Measurements from ENCODE around the gene C5.

C5 gene

GRCh38 chr9:120931231-120932085 is 118.6 kb downstream of the C5 start:
- peak; percentile 81 for DNase-seq (ENCODE audit: extremely low read depth, insufficient read length)
- Histone ChIP-seq H3K4me3 (replicated peaks; ENCODE audit: low read depth, low read length) (peak overlapping the region; percentile 29; the same call in 1 of the 2 replicates), H3K27me3 (replicated peaks; ENCODE audit: control insufficient read depth, insufficient read depth, low read length) (no peaks in the 10 kb centered on the region), H3K36me3 (ENCODE audit: control insufficient read depth, insufficient read depth, low read length) (no peaks in the 10 kb centered on the region)
- TF ChIP-seq CTCF (IDR thresholded peaks at IDR 0.05; ENCODE audit: insufficient read depth, low read length, poor library complexity, severe bottlenecking): no peak

- H3K36me3 ChIP-seq (ENCODE audit: control insufficient read depth, insufficient read depth, low read length): peaks cover 3% of the 10 kb centered on the region
- TF ChIP-seq CTCF (IDR thresholded peaks at IDR 0.05; ENCODE audit: insufficient read depth, low read length, poor library complexity, severe bottlenecking): no peak
- H3K27me3 ChIP-seq (replicated peaks; ENCODE audit: control insufficient read depth, insufficient read depth, low read length): no peaks in the 10 kb centered on the region
- no peak for DNase-seq (ENCODE audit: extremely low read depth, insufficient read length)
- peak overlapping the region; percentile 73 for H3K4me3 ChIP-seq (replicated peaks; ENCODE audit: low read depth, low read length)
Observed at GRCh38 chr9:120929229-120929791, 120.8 kb downstream of the C5 start.

- Histone ChIP-seq H3K27me3 (replicated peaks; ENCODE audit: control insufficient read depth, insufficient read depth, low read length) (no peaks in the 10 kb centered on the region), H3K36me3 (ENCODE audit: control insufficient read depth, insufficient read depth, low read length) (peaks cover 3% of the 10 kb centered on the region), H3K4me3 (replicated peaks; ENCODE audit: low read depth, low read length) (peak overlapping the region; percentile 73)
- DNase-seq (ENCODE audit: extremely low read depth, insufficient read length): peak; percentile 87
- TF ChIP-seq CTCF (IDR thresholded peaks at IDR 0.05; ENCODE audit: insufficient read depth, low read length, poor library complexity, severe bottlenecking): no peak
Observed at GRCh38 chr9:120928483-120929228, 121.4 kb downstream of the C5 start.

GRCh38 chr9:120928015-120928482 is 122.0 kb downstream of the C5 start:
- peaks cover 7% of the 10 kb centered on the region for H3K36me3 ChIP-seq (ENCODE audit: control insufficient read depth, insufficient read depth, low read length)
- H3K27me3 ChIP-seq (replicated peaks; ENCODE audit: control insufficient read depth, insufficient read depth, low read length): no peaks in the 10 kb centered on the region
- TF ChIP-seq CTCF (IDR thresholded peaks at IDR 0.05; ENCODE audit: insufficient read depth, low read length, poor library complexity, severe bottlenecking): no peak
- peak overlapping the region; percentile 73 for H3K4me3 ChIP-seq (replicated peaks; ENCODE audit: low read depth, low read length)
- no peak for DNase-seq (ENCODE audit: extremely low read depth, insufficient read length)

- Histone ChIP-seq H3K27me3 (replicated peaks; ENCODE audit: control insufficient read depth, insufficient read depth, low read length) (no peaks in the 10 kb centered on the region), H3K4me3 (replicated peaks; ENCODE audit: low read depth, low read length) (peak overlapping the region; percentile 73), H3K36me3 (ENCODE audit: control insufficient read depth, insufficient read depth, low read length) (peaks cover 9% of the 10 kb centered on the region)
- peak; percentile 50 for DNase-seq (ENCODE audit: extremely low read depth, insufficient read length)
- TF ChIP-seq CTCF (IDR thresholded peaks at IDR 0.05; ENCODE audit: insufficient read depth, low read length, poor library complexity, severe bottlenecking): no peak
Observed at GRCh38 chr9:120927269-120928014, 122.6 kb downstream of the C5 start.
